NCI-H1930 (cell line): ENCODE data around the gene NR2C2AP.
A peak's percentile ranks its signal among the peaks of the same experiment; 100 is the strongest.

Experiments used
- DNase-seq, 2 experiments: peaks; one replicate each; lab custom pipeline; 2025; lab: John Stamatoyannopoulos, UW

Gene NR2C2AP

GRCh38 chr19:19214892-19215291 is 11.7 kb upstream of the NR2C2AP start:
- DNase-seq: no peak

GRCh38 chr19:19214159-19214490 is 10.9 kb upstream of the NR2C2AP start:
- no peak for DNase-seq

DNA sequence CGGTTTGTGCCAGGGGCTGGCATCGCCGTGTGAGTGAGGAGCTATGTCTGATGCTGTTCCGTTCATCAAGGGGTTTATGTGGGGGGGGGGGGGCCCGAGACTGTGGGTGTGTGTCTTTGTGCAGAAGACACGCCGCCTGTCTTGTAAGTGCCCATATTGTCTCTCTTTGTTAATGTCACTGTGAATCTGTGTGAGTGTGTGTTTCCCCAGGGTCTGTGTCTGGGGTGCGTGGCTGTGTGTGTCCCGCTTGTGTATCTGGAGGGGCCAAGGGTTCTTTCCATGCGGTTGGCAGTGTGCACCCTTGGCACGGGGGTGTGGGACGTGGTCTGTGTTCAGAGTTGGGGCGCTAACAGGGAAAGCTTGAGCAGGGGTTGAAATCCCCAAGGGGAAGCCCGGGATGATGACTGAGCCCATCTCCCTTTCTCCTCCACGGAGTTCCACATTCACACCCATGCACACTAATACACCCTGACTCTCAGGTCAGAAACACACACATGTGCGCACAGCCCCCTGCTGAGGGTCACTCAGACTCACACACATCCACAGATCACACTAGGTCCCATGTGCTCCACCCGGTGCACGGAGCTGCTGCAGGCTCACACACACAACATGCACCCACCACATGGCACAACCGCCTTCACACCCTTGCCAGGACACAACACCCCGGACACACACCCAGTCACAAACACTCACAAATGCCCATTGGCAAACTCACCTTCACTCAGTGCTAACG is 10.4 kb upstream of the NR2C2AP start:
- DNase-seq: no peak

GRCh38 chr19:19212916-19213315 is 9.7 kb upstream of the NR2C2AP start:
- no peak for DNase-seq

DNA sequence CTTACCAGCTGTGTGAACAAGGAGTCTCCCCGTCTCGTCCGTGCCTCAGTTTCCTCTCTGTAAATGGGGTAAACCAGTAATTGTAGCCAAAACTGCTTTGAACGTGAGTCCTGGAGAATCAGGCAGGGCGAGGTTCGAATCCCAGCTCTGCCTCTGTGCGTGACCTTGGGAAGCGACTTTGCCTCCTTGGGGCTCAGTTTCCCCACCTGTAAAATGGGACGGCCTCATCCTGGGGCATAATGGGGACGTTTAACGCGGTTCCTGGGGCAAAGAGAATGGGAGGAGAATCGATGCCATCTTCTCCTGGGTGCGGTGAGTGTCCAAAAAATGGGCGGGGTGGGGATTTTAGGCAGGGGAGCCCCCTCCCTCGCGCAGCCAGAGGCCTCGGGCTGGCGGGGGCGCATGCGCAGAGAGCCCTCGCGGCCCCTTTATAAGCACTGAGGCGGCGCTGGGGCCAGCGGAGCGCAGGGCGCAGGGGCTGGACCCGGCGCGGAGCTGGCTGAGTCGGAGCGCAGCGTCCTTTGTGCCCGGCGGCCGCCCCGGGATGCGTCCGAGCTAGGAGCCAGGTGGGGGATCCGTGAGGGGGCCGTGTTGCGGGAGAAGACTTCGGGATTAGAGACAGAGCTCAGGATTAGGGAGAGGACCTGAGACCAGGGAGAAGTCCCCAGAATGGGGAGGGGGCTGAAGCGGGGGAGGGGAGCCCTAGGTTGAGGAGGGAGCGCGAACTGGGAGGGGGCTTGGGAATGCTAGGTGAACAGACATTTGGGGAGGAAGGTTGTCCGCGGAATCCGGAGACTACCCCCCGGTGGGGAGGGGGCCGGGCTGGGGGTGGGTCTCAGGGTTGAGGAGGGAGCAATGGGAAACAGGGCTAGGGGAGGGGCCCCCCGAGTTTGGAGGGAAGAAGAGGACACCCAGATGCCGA is 8.5 kb upstream of the NR2C2AP start, which contains the start of gene NCAN:
Gene NCAN (plus strand): TSS at position 460 of the 922 bp plus-strand sequence. CDS start 4,996 bp downstream, outside the sequence.
- peak; percentile 36 to 41 for DNase-seq

DNA sequence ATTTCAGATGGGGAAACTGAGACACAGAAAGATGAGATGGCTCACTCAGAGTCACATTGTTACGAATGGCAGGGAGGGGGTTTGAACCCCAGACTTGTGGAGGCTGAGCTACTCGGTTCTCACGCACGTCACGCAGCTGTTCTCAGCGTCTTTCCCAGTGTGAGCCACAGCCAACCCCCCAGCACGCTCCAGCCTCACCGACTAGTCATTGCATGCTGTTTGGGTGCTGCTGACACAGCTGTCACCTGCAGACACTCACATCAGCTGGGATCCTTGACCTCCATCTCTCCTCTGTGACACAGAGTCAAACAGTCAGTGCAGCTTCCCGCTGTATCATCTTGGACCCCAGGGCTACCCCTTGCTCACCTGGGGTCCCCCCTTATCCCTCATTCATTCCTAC is 6.2 kb upstream of the NR2C2AP start:
- no peak for DNase-seq

DNA sequence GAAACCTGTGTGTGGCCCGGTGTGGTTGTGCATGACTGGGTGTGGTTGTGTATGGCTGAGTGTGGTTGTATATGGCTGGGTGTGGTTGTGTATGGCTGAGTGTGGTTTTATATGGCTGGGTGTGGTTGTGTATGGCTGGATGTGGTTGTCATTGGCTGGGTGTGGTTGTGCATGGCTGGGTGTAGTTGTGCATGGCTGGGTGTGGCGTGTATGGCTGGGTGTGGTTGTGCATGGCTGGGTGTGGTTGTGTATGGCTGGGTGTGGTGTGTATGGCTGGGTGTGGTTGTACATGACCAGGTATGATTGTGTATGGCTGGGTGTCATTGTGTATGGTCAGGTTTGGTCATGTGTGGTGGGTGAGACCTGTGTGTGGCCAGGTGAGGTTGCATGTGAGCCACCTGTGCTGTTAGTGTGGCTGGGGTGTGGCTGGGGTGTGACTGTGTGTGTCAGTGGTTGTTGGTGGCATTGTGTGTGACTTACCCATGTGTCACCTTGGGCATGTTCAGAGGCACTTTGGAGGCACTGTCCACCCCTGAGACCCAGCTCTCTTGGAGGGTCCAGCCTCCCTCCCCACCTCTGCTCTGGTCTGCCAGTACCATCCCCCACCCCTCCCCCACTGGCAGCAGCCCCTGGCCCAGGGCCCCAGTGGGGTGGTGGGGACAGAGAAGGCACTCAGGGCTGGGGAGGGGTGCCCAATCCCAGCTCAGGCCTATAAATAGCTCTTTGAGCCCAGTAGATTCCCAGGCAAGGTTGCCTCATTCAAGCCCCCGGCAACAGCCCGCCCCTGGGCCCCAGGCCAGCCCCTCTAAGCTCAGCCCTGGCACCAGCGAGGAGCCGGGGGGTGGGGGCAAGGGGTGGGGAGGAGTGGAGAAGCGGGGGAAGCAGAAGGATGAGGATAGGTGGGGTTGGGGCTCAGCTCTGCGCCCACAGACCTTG is 4.7 kb upstream of the NR2C2AP start:
- no peak for DNase-seq

- no peak for DNase-seq
Observed at GRCh38 chr19:19206938-19207337, 3.7 kb upstream of the NR2C2AP start.

DNA sequence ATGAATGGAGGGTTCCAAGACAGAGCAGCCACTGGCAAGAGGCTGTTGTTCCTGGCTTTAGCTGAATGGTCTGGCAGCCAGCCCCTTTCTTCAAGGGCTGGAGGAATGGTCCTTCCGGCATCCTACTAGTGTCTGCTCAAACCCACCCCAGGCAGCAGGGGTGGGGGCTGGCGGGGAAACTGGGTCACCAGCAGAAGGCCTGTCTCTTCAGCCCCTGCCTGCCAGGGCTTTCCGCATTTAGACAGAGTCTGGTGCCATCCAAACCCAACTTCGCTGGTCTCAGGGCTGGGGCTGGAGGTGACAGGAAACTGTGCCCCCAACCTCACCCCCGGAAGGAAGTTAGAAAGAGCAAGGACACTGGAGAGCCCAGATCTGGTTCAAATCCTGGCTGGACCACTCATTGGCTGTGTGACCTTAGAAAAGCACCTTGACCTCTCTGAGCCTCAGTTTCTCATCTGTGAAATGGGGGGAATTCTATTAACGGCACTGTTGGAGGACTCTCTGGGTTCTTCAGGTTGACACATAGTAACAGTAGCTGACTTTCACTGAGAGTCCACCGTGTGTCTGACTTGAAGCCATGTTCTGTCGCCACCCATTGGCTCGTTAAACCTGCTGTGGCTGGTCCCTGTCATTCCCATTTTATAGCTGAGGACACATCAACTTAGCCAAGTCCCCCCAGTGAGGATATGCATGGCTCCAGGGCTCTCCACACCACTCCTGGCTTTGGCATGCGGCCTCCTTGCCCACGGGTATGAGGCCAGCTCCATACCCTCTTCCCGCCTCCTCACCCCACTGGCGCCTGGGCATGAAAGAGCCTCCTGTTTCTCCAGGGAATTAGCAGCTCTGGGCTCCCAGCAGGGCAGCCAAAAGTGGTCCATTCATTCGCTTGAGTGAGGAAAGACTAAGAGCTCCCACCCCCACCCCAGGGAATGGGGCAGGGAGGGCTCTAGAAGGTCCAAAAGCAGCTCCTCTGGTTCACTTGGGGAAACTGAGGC is 2.5 kb upstream of the NR2C2AP start:
- no peak for DNase-seq

DNA sequence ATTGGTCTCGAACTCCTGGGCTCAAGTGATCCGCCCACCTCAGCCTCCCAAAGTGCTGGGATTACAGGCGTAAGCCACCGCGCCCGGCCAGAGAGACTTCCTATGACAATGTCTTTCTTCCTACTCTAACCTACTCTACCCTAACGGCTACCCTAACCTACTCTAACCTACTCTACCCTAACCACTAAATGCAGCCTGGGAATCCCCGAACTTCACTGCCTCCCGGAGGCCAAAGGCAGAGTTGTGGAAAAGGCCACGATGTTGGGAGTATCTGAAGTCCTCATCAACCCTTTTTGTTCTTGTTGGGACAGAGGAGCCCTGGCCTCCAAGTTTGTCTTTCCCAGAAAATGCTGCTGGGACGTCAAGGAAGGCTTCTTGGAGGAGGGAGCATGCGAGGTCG is 967 bp upstream of the NR2C2AP start:
- DNase-seq: no peak

DNA sequence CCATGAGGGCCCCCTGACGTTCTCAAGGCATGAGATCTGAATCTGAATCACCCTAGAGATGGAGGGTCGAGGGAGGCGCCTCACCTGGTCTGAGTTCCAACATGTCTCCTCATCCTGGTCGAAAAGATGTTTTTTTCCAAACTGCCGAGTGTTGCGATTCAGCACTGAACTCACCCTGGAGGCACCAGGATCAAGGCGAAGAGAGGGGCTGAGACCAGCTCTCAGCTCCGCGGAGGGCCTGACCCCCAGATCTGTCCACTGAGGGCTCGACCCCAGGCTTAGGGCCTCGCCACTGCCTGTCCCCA is 555 bp downstream of the NR2C2AP start:
- no peak for DNase-seq

GRCh38 chr19:19201697-19202630 is 1.2 kb downstream of the NR2C2AP start:
- no peak for DNase-seq

DNA sequence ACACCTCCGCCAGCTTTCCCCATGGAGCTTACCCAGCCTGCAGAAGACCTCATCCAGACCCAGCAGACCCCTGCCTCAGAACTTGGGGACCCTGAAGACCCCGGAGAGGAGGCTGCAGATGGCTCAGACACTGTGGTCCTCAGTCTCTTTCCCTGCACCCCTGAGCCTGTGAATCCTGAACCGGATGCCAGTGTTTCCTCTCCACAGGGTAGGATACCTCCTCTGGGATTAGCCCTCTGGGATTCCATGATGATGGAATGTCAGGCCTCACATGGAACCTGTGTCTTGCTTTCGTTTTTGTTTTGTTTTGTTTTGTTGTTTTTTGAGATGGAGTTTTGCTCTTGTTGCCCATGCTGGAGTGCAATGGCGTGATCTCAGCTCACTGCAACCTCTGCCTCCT is 9.3 kb downstream of the NR2C2AP start:
- no peak for DNase-seq

DNA sequence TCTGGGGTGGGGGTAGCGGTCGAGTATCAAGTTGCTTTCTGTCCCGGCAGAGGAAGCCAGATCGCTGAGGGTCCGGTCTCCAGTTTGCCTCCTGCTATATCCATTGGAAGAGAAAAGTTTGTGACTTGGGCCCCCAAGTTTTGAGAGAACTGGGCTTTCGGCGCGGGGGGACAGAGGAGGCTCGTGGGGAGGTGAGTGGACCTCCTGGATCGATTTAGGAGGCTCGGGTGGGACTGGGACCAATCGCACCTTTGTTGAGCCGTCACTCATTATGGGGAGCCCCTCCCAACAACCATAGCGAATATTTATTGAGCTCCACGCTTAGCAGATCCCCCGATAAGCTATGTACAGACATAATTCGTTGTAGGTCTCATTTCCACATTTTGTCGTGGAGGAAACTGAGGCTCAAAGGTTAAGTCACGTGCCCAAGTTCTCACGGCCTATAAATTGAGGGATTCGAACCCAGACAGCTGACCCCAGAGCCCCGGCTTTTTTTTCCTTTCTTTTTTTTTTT is 10.2 kb downstream of the NR2C2AP start:
- no peak for DNase-seq

- DNase-seq: peak; percentile 96
Observed at GRCh38 chr19:19192078-19192882, 10.9 kb downstream of the NR2C2AP start, which contains the start of the genes BORCS8 and RFXANK. Gene BORCS8 (minus strand): TSS chr19:19192152. CDS start chr19:19192117, 35 bp downstream. Gene RFXANK (plus strand): TSS chr19:19192258. CDS start chr19:19193947, 1,689 bp downstream.

GRCh38 chr19:19191768-19192077 is 11.5 kb downstream of the NR2C2AP start:
- DNase-seq: no peak

- DNase-seq: no peak
Observed at GRCh38 chr19:19186742-19187141, 16.5 kb downstream of the NR2C2AP start.

DNA sequence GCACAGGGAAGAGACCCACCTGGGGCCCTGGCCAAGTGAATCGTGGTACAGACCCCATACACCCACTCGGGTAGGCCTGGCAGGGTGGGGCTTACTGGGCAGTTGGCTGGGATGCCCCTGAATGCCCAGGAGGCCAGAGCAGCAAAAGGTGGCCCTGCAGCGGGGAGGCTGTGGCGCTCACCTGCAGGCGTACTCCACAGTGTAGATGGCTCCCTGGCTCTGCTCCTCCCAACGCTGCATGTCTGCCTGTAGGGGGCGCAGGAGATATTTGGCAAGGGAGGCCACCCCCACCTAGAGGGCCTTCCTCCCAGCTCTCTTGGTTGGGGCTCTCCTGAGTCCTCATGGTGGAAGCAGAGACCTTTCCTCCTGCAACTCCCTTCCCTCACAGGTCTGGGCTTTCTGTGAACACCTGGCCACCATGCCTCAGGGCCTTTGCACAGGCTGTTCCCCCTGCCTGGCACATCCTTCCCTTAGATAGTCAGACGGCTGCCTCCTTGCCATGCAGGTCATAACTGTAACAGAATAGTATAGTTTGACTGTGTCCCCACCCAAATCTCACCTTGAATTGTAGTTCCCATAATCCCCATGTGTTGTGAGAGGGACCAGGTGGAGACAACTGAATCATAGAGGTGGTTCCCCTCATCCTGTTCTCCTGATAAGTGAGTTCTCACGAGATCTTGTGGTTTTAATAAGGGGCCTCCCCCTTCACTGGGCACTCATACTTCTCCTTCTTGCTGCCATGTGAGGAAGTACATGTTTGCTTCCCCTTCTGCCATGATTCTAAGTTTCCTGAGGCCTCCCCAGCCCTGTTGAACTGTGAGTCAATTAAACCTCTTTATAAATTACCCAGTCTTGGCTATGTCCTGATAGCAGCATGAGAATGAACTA is 17.1 kb downstream of the NR2C2AP start:
- DNase-seq: no peak
